ENCODE data around the gene KCNIP4. TPM values are rescaled to one million over a fixed set of nuclear protein-coding genes. Genes with fewer than 3 reads are reported as not detected.

Gene KCNIP4
- total and polyA plus RNA-seq, 2 of the 4 experiments (the other 2 are of a cell fraction), result not detected

- Histone ChIP-seq H2AK9ac (replicated peaks; ENCODE audit: low read depth, low read length, poor library complexity) (no peak overlapping the region), H2BK5ac (ENCODE audit: low read depth, low read length, poor library complexity, severe bottlenecking) (no peak overlapping the region), H3K56ac (ENCODE audit: extremely low read depth, insufficient read depth, low read length) (no peak overlapping the region), H4K5ac (ENCODE audit: low read depth, low read length) (no peak overlapping the region), H3K4ac (ENCODE audit: low read depth, low read length) (no peak overlapping the region), H3K79me1 (ENCODE audit: low read depth in 1 of 2, low read length in 2 of 2) (no peaks in the 10 kb centered on the region), H3K9me1 (ENCODE audit: insufficient read depth, low read length) (no peaks in the 10 kb centered on the region), H3K27me3 (ENCODE audit: control insufficient read depth, insufficient read depth, low read length) (no peaks in the 10 kb centered on the region), H3K4me3 (ENCODE audit: insufficient read depth, low read depth, low read length) (no peak overlapping the region), H2AK5ac (ENCODE audit: low read depth, low read length) (no peak overlapping the region), H2BK15ac (ENCODE audit: low read depth, low read length) (no peak overlapping the region), H2BK120ac (ENCODE audit: low read depth, low read length) (no peak overlapping the region), H3K18ac (ENCODE audit: low read depth, low read length) (no peak overlapping the region), H4K91ac (ENCODE audit: insufficient read depth, low read depth, low read length) (no peak overlapping the region), H3K9ac (ENCODE audit: low read depth, low read length) (no peak overlapping the region), H4K8ac (ENCODE audit: low read depth in 2 of 2, low read length in 2 of 2) (no peak overlapping the region), H3K27ac (ENCODE audit: insufficient read depth, low read length) (no peak overlapping the region), H4K20me1 (ENCODE audit: insufficient read depth, low read length) (no peaks in the 10 kb centered on the region), H3K14ac (replicated peaks; ENCODE audit: low read depth, low read length) (no peak overlapping the region), H2AFZ (replicated peaks; ENCODE audit: low read length, poor library complexity) (no peak overlapping the region), H2BK20ac (ENCODE audit: low read depth, low read length) (no peak overlapping the region), H3K4me2 (ENCODE audit: low read depth, low read length) (no peak overlapping the region), H3K36me3 (ENCODE audit: control insufficient read depth, insufficient read depth, low read length) (no peaks in the 10 kb centered on the region), H3K9me3 (ENCODE audit: control insufficient read depth, insufficient read depth, low read length) (peaks cover 5% of the 10 kb centered on the region), H3K23ac (ENCODE audit: low read depth, low read length) (no peak overlapping the region), H3K4me1 (ENCODE audit: control insufficient read depth, insufficient read depth, low read length) (no peaks in the 10 kb centered on the region)
- dilution Hi-C loops (cut with HindIII; ENCODE audit: low sequenced_read_pairs, unreplicated experiment) (no loop called here), intact Hi-C loops (cut with micrococcal nuclease) (no loop called here), in situ Hi-C loops (cut with MboI; ENCODE audit: low sequenced_read_pairs) (no loop called here)
- no TSS peak for BruUV-seq (replicated peaks)
- TF ChIP-seq RCOR1 (IDR thresholded peaks at IDR 0.05; ENCODE audit: insufficient replicate concordance, low read length) (no peak), CTCF (conservative IDR thresholded peaks at IDR 0.05; ENCODE audit: low read depth, low read length) (no peak), MAFK (IDR thresholded peaks at IDR 0.05; ENCODE audit: low read depth, low read length) (no peak), CEBPB (IDR thresholded peaks at IDR 0.05; ENCODE audit: low read depth, low read length) (no peak), RFX5 (IDR thresholded peaks at IDR 0.05; ENCODE audit: low read depth, low read length) (no peak), MXI1 (IDR thresholded peaks at IDR 0.05; ENCODE audit: borderline replicate concordance, low read depth, low read length) (no peak), FOS (IDR thresholded peaks at IDR 0.05; ENCODE audit: low read depth, low read length) (no peak), BHLHE40 (IDR thresholded peaks at IDR 0.05; ENCODE audit: low read depth, low read length) (no peak), SMC3 (IDR thresholded peaks at IDR 0.05; ENCODE audit: low read depth, low read length) (no peak), NFE2L2 (IDR thresholded peaks at IDR 0.05; ENCODE audit: low read depth, low read length) (no peak), ELK1 (IDR thresholded peaks at IDR 0.05; ENCODE audit: borderline replicate concordance, low read depth, low read length) (no peak), POLR2A (IDR thresholded peaks at IDR 0.05; ENCODE audit: low read depth, low read length) (no peak), CHD1 (IDR thresholded peaks at IDR 0.05; ENCODE audit: low read depth, low read length) (no peak)
- TF ChIP-seq, protein P1, sequence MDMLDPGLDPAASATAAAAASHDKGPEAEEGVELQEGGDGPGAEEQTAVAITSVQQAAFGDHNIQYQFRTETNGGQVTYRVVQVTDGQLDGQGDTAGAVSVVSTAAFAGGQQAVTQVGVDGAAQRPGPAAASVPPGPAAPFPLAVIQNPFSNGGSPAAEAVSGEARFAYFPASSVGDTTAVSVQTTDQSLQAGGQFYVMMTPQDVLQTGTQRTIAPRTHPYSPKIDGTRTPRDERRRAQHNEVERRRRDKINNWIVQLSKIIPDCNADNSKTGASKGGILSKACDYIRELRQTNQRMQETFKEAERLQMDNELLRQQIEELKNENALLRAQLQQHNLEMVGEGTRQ (IDR thresholded peaks at IDR 0.05; ENCODE audit: low read depth, low read length), result no peak
- WGBS, 2 experiments (ENCODE audit: extremely low coverage in 2 of 2, insufficient read length in 1 of 2), result 50% methylated on average over 1 of the region's 1 CpG; no CpG with 5 or more reads in 1 of the 2 experiments
- CTCF ChIA-PET, result no interaction called here
- ATAC-seq (ENCODE audit: low read depth) (no peak), DNase-seq (no peak)
- POLR2A ChIA-PET (ENCODE audit: unreplicated experiment), result no interaction called here
These were observed 628.5 kb downstream of the KCNIP4 start for GRCh38 chr4:21320034-21320433.
